Measurements from ENCODE around the gene AGBL3.
A peak's percentile ranks its signal among the peaks of the same experiment; 100 is the strongest.
"Not testable (repeated sequence)": the region's sequence is repeated elsewhere in the genome, so short reads cannot be mapped to it uniquely, and the experiment has no call there.

Gene AGBL3

GRCh38 chr7:134948246-134948645 lies 38.1 kb upstream of the AGBL3 start:
- Histone ChIP-seq H3K4me1 (ENCODE audit: insufficient read depth, low read length) (no peaks in the 10 kb centered on the region), H3K36me3 (ENCODE audit: insufficient read depth, low read length) (peaks cover 48% of the 10 kb centered on the region), H3K9ac (ENCODE audit: low read depth, low read length) (no peak overlapping the region), H3K9me3 (ENCODE audit: control insufficient read depth, insufficient read depth, low read length) (no peaks in the 10 kb centered on the region)

- H3K36me3 ChIP-seq (ENCODE audit: insufficient read depth, low read length): peaks cover 49% of the 10 kb centered on the region
- no peak overlapping the region for H3K9ac ChIP-seq (ENCODE audit: low read depth, low read length)
- no peaks in the 10 kb centered on the region for H3K9me3 ChIP-seq (ENCODE audit: control insufficient read depth, insufficient read depth, low read length)
- H3K4me1 ChIP-seq (ENCODE audit: insufficient read depth, low read length): no peaks in the 10 kb centered on the region
These were observed 37.6 kb upstream of the AGBL3 start for GRCh38 chr7:134948736-134949135.

- Histone ChIP-seq H3K9ac (ENCODE audit: low read depth, low read length) (no peak overlapping the region), H3K9me3 (ENCODE audit: control insufficient read depth, insufficient read depth, low read length) (no peaks in the 10 kb centered on the region), H3K4me1 (ENCODE audit: insufficient read depth, low read length) (no peaks in the 10 kb centered on the region), H3K36me3 (ENCODE audit: insufficient read depth, low read length) (peaks cover 51% of the 10 kb centered on the region)
These were observed 37.1 kb upstream of the AGBL3 start for GRCh38 chr7:134949171-134949570.

GRCh38 chr7:134954197-134955082 lies 31.9 kb upstream of the AGBL3 start:
- Histone ChIP-seq H3K36me3 (ENCODE audit: insufficient read depth, low read length) (peaks cover 45% of the 10 kb centered on the region), H3K9me3 (ENCODE audit: control insufficient read depth, insufficient read depth, low read length) (no peaks in the 10 kb centered on the region), H3K9ac (ENCODE audit: low read depth, low read length) (no peak overlapping the region), H3K4me1 (ENCODE audit: insufficient read depth, low read length) (no peaks in the 10 kb centered on the region)

GRCh38 chr7:134957005-134957404 lies 29.3 kb upstream of the AGBL3 start:
- no peak overlapping the region for H3K9ac ChIP-seq (ENCODE audit: low read depth, low read length)
- no peaks in the 10 kb centered on the region for H3K4me1 ChIP-seq (ENCODE audit: insufficient read depth, low read length)
- peaks cover 38% of the 10 kb centered on the region; the same call in 1 of the 2 replicates for H3K36me3 ChIP-seq (ENCODE audit: insufficient read depth, low read length)

GRCh38 chr7:134959810-134960209 lies 26.5 kb upstream of the AGBL3 start:
- no peak overlapping the region for H3K9ac ChIP-seq (ENCODE audit: low read depth, low read length)
- no peaks in the 10 kb centered on the region for H3K4me1 ChIP-seq (ENCODE audit: insufficient read depth, low read length)
- peaks cover 36% of the 10 kb centered on the region; the same call in 1 of the 2 replicates for H3K36me3 ChIP-seq (ENCODE audit: insufficient read depth, low read length)
- no peaks in the 10 kb centered on the region; the same call in 1 of the 2 replicates for H3K9me3 ChIP-seq (ENCODE audit: control insufficient read depth, insufficient read depth, low read length)

More at GRCh38 chr7:134957005-134957404, 29.3 kb upstream of the AGBL3 start:
- H3K9me3 ChIP-seq (ENCODE audit: control insufficient read depth, insufficient read depth, low read length): no peaks in the 10 kb centered on the region

- no peaks in the 10 kb centered on the region for H3K4me1 ChIP-seq (ENCODE audit: insufficient read depth, low read length)
- H3K9ac ChIP-seq (ENCODE audit: low read depth, low read length): no peak overlapping the region
- H3K36me3 ChIP-seq (ENCODE audit: insufficient read depth, low read length): peaks cover 43% of the 10 kb centered on the region
- H3K9me3 ChIP-seq (ENCODE audit: control insufficient read depth, insufficient read depth, low read length): no peaks in the 10 kb centered on the region; the same call in 1 of the 2 replicates
These were observed 24.0 kb upstream of the AGBL3 start for GRCh38 chr7:134962270-134962780.

- Histone ChIP-seq H3K9ac (ENCODE audit: low read depth, low read length) (no peak overlapping the region), H3K9me3 (ENCODE audit: control insufficient read depth, insufficient read depth, low read length) (no peaks in the 10 kb centered on the region; the same call in 1 of the 2 replicates), H3K4me1 (ENCODE audit: insufficient read depth, low read length) (no peaks in the 10 kb centered on the region), H3K36me3 (ENCODE audit: insufficient read depth, low read length) (peaks cover 39% of the 10 kb centered on the region)
These were observed 23.3 kb upstream of the AGBL3 start for GRCh38 chr7:134963036-134963435.

GRCh38 chr7:134966691-134967090 lies 19.6 kb upstream of the AGBL3 start:
- no peaks in the 10 kb centered on the region for H3K4me1 ChIP-seq (ENCODE audit: insufficient read depth, low read length)
- H3K9me3 ChIP-seq (ENCODE audit: control insufficient read depth, insufficient read depth, low read length): no peaks in the 10 kb centered on the region; the same call in 1 of the 2 replicates
- peaks cover 22% of the 10 kb centered on the region for H3K36me3 ChIP-seq (ENCODE audit: insufficient read depth, low read length)
- H3K9ac ChIP-seq (ENCODE audit: low read depth, low read length): no peak overlapping the region

GRCh38 chr7:134968110-134968509 lies 18.2 kb upstream of the AGBL3 start:
- Histone ChIP-seq H3K4me1 (ENCODE audit: insufficient read depth, low read length) (no peaks in the 10 kb centered on the region), H3K9me3 (ENCODE audit: control insufficient read depth, insufficient read depth, low read length) (no peaks in the 10 kb centered on the region; the same call in 1 of the 2 replicates), H3K9ac (ENCODE audit: low read depth, low read length) (no peak overlapping the region), H3K36me3 (ENCODE audit: insufficient read depth, low read length) (peaks cover 21% of the 10 kb centered on the region)

GRCh38 chr7:134981645-134982044 lies 4.7 kb upstream of the AGBL3 start:
- H3K9ac ChIP-seq (ENCODE audit: low read depth, low read length); H3K9me3 ChIP-seq (ENCODE audit: control insufficient read depth, insufficient read depth, low read length); H3K36me3 ChIP-seq (ENCODE audit: insufficient read depth, low read length); H3K4me1 ChIP-seq (ENCODE audit: insufficient read depth, low read length): not testable (repeated sequence)

GRCh38 chr7:134985894-134986362 lies 380 bp upstream of the AGBL3 start:
- no peaks in the 10 kb centered on the region for H3K9me3 ChIP-seq (ENCODE audit: control insufficient read depth, insufficient read depth, low read length)
- H3K9ac ChIP-seq (ENCODE audit: low read depth, low read length): peak overlapping the region; percentile 88
- H3K4me1 ChIP-seq (ENCODE audit: insufficient read depth, low read length): no peaks in the 10 kb centered on the region
- H3K36me3 ChIP-seq (ENCODE audit: insufficient read depth, low read length): no peaks in the 10 kb centered on the region

GRCh38 chr7:134988161-134988560 lies 1.9 kb downstream of the AGBL3 start:
- Histone ChIP-seq H3K36me3 (ENCODE audit: insufficient read depth, low read length) (no peaks in the 10 kb centered on the region), H3K9me3 (ENCODE audit: control insufficient read depth, insufficient read depth, low read length) (no peaks in the 10 kb centered on the region), H3K4me1 (ENCODE audit: insufficient read depth, low read length) (no peaks in the 10 kb centered on the region), H3K9ac (ENCODE audit: low read depth, low read length) (no peak overlapping the region)

GRCh38 chr7:134991469-134992339 lies 5.4 kb downstream of the AGBL3 start:
- Histone ChIP-seq H3K9ac (ENCODE audit: low read depth, low read length) (no peak overlapping the region), H3K4me1 (ENCODE audit: insufficient read depth, low read length) (no peaks in the 10 kb centered on the region), H3K9me3 (ENCODE audit: control insufficient read depth, insufficient read depth, low read length) (no peaks in the 10 kb centered on the region), H3K36me3 (ENCODE audit: insufficient read depth, low read length) (peaks cover 7% of the 10 kb centered on the region; the same call in 1 of the 2 replicates)
